ENCODE results near the gene RNF113B. TPM values are rescaled to one million over a fixed set of nuclear protein-coding genes. Genes with fewer than 3 reads are reported as not detected.
A peak's percentile ranks its signal among the peaks of the same experiment; 100 is the strongest.

The RNF113B gene
- total and polyA plus RNA-seq, 8 donors, result not detected

DNA sequence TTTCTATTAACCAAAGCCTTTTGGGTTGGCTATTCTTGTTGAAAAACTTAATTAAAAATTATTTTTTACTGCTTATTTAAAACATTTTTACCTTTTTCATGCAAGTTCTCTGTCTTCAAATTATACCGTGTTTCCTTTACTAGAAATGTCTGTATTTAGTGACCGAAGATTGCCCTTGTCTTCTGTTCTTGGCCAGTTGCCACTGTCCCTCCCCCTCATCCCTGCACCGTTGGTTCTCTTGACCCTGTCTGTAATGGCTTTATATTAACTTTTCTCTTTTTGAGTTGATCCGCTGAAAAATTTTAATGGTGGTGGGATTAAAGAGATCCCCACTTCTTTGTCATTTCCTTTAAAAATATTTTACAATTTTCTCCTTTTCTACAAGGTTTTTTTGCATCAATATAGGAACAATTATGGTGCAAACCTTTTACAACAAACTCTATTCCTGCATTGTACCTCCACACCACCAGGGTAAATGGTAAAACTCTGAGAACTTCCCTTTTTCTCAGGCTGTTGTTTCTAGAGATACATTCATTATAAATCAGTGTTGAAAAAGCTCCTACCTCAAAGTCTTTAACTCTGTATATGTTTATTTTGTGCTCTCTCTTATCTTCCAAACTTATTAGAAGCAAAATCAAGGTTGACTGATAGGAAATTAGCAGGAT is 12.9 kb upstream of the RNF113B start:
- FAIRE-seq (no peak), DNase-seq (no peak)
- no peak for TF ChIP-seq CTCF (IDR thresholded peaks at IDR 0.05)

DNA sequence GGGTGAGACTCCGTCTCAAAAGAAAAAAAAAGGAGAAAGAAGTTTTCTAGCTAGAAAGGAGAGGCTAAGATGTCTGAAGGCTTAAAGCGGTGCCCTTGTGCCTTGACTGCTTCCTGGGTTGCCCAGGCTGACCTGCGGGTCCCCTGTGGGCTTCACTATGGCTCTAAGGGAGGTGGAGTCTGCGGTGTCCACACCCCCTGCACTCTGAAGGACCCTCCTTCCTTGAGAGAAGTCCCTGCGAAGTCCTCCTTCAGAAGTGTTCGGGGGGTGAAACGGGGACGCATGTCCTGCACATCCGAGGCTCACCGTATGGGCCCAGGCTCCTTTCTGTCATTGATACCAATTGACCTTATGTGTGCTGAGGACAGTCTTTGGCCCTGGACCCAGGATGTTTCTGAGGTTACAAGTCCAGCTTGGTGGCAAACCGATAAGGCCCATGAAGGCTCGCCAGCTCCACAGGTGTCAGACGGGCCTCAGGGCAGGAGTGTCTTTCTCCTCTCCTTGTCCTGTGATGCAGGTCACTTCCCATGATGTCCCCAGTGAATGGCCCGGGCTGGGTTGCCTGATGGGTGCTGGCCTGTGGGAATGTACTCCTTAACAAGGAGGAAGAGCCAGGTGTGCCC is 11.6 kb upstream of the RNF113B start:
- ATAC-seq (peak in 3 of 4 donors; percentile 27 to 50 (median 27)), DNase-seq (peak in 1 of 6 donors; percentile 66), FAIRE-seq (no peak)
- peaks cover 11 to 28% (median 18%) of the 10 kb centered on the region in 3 donors for H3K4me1 ChIP-seq
- intact Hi-C loops (cut with DNase I), result no loop called here
- 74 to 75% methylated on average over 14 of the region's 14 CpGs for whole genome bisulfite sequencing, 2 donors
- H3K27ac ChIP-seq, result no peak overlapping the region
- no peaks in the 10 kb centered on the region for H3K27me3 ChIP-seq
- TF ChIP-seq CTCF (IDR thresholded peaks at IDR 0.05), result no peak
- H3K36me3 ChIP-seq, result no peaks in the 10 kb centered on the region
- H3K4me3 ChIP-seq, result no peak overlapping the region
- no peaks in the 10 kb centered on the region for H3K9me3 ChIP-seq

More for the DNA sequence above, 12.9 kb upstream of the RNF113B start:
- Histone ChIP-seq H3K27me3 (no peaks in the 10 kb centered on the region), H3K27ac (no peak overlapping the region), H3K9me3 (no peaks in the 10 kb centered on the region), H3K4me1 (peaks cover 11 to 28% (median 18%) of the 10 kb centered on the region in 3 donors), H3K4me3 (no peak overlapping the region), H3K36me3 (no peaks in the 10 kb centered on the region)
- peak; percentile 49 to 62 (median 54) for ATAC-seq
- intact Hi-C loops (cut with DNase I), result no loop called here
- 6 to 12% methylated on average over 4 of the region's 4 CpGs for WGBS, 2 donors

DNA sequence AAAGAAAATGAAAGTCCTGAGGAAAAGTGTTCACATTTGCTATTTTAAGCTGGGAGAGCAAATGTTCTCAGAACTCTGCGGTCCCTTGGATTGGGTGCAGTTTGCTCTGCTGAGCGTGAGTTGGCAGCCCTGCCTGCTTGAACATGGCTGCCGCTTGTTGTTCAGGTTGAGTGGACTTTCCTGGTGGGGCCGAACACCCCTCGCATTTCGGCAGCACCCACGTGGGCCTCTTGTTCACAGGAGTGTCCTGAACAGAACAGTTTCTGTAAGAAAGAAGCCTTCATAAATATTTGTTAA is 10.8 kb upstream of the RNF113B start:
- intact Hi-C loops (cut with DNase I), result no loop called here
- H3K4me3 ChIP-seq, result no peak overlapping the region
- WGBS, 2 donors, result 83 to 85% methylated on average over 7 of the region's 7 CpGs
- H3K36me3 ChIP-seq, result no peaks in the 10 kb centered on the region
- TF ChIP-seq CTCF (IDR thresholded peaks at IDR 0.05), result no peak
- peaks cover 11 to 28% (median 18%) of the 10 kb centered on the region in 3 donors for H3K4me1 ChIP-seq
- H3K27me3 ChIP-seq, result no peaks in the 10 kb centered on the region
- no peak overlapping the region for H3K27ac ChIP-seq
- FAIRE-seq, result no peak
- DNase-seq, result no peak
- no peak for ATAC-seq
- no peaks in the 10 kb centered on the region for H3K9me3 ChIP-seq

- intact Hi-C loops (cut with DNase I), result no loop called here
- ATAC-seq (no peak), DNase-seq (no peak), FAIRE-seq (no peak)
- no peak for TF ChIP-seq CTCF (IDR thresholded peaks at IDR 0.05)
- Histone ChIP-seq H3K4me1 (peaks cover 11 to 28% (median 18%) of the 10 kb centered on the region in 3 donors), H3K4me3 (no peak overlapping the region), H3K27me3 (no peaks in the 10 kb centered on the region), H3K27ac (no peak overlapping the region), H3K36me3 (no peaks in the 10 kb centered on the region), H3K9me3 (no peaks in the 10 kb centered on the region)
- WGBS, 2 donors, result 37 to 39% methylated on average over 4 of the region's 4 CpGs
Observed at GRCh38 chr13:98187155-98187964, 10.3 kb upstream of the RNF113B start.

All from pancreas (tissue), 10 donors.